ENCODE measurements around the gene CENPP.

DNA sequence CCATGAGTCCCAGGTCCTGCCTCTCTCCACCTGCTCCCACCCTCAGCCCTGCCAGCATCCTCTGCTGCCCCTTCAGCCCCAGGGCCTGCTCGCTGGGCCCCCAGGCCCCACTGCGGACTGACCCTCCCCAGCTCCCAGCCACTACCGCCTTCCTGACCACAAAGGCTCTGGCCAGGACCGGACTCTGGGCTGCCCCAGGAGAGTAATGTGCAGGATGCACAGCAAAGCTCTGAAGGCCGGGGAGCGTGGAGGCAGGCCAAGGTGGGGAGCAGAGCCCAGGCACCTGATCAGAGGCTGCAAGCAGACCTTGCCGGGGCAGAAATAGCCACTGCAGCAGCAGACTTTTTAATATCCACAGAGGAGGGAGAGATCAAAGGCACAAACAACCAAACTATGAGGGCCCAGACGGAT is 316.3 kb downstream of the CENPP start:
- TF ChIP-seq, protein P1, sequence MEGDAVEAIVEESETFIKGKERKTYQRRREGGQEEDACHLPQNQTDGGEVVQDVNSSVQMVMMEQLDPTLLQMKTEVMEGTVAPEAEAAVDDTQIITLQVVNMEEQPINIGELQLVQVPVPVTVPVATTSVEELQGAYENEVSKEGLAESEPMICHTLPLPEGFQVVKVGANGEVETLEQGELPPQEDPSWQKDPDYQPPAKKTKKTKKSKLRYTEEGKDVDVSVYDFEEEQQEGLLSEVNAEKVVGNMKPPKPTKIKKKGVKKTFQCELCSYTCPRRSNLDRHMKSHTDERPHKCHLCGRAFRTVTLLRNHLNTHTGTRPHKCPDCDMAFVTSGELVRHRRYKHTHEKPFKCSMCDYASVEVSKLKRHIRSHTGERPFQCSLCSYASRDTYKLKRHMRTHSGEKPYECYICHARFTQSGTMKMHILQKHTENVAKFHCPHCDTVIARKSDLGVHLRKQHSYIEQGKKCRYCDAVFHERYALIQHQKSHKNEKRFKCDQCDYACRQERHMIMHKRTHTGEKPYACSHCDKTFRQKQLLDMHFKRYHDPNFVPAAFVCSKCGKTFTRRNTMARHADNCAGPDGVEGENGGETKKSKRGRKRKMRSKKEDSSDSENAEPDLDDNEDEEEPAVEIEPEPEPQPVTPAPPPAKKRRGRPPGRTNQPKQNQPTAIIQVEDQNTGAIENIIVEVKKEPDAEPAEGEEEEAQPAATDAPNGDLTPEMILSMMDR (IDR thresholded peaks at IDR 0.05): no peak
- TF ChIP-seq POLR2A (IDR thresholded peaks at IDR 0.05): no peak

Measured in vagina (tissue), 2 donors.